HG03571 (cell line): ENCODE measurements around the gene FAM168A.

ENCODE experiments used
- ATAC-seq: cut with Tn5 transposase; IDR thresholded peaks from one replicate; pipeline ENCODE4 v1.9.1; 2021; ENCODE audit not compliant: unreplicated experiment

The FAM168A gene

GRCh38 chr11:73559743-73560142 is 38.2 kb downstream of the FAM168A start:
- no peak for ATAC-seq

GRCh38 chr11:73556966-73557365 is 40.9 kb downstream of the FAM168A start:
- no peak for ATAC-seq

GRCh38 chr11:73555615-73556014 is 42.3 kb downstream of the FAM168A start:
- ATAC-seq = no peak

GRCh38 chr11:73554671-73555320 is 43.1 kb downstream of the FAM168A start:
- ATAC-seq = no peak

- no peak for ATAC-seq
These were observed 44.6 kb downstream of the FAM168A start for GRCh38 chr11:73553266-73553665.

- no peak for ATAC-seq
These were observed 46.2 kb downstream of the FAM168A start for GRCh38 chr11:73551677-73552076.

GRCh38 chr11:73549376-73549775 is 48.5 kb downstream of the FAM168A start:
- ATAC-seq = no peak

- no peak for ATAC-seq
These were observed 50.0 kb downstream of the FAM168A start for GRCh38 chr11:73547706-73548595.

GRCh38 chr11:73542175-73542574 is 55.7 kb downstream of the FAM168A start:
- ATAC-seq = no peak

- no peak for ATAC-seq
These were observed 58.3 kb downstream of the FAM168A start for GRCh38 chr11:73539506-73540084.

- no peak for ATAC-seq
These were observed 59.5 kb downstream of the FAM168A start for GRCh38 chr11:73538381-73538872.

- ATAC-seq = no peak
These were observed 59.9 kb downstream of the FAM168A start for GRCh38 chr11:73537969-73538368.

GRCh38 chr11:73536961-73537360 is 61.0 kb downstream of the FAM168A start:
- ATAC-seq = no peak

- no peak for ATAC-seq
These were observed 65.6 kb downstream of the FAM168A start for GRCh38 chr11:73532310-73532709.

GRCh38 chr11:73531386-73531785 is 66.5 kb downstream of the FAM168A start:
- ATAC-seq = no peak

- ATAC-seq = no peak
These were observed 67.8 kb downstream of the FAM168A start for GRCh38 chr11:73530109-73530508.

- no peak for ATAC-seq
These were observed 68.7 kb downstream of the FAM168A start for GRCh38 chr11:73529204-73529530.

GRCh38 chr11:73528483-73529203 is 69.3 kb downstream of the FAM168A start:
- no peak for ATAC-seq

GRCh38 chr11:73528013-73528412 is 69.9 kb downstream of the FAM168A start:
- no peak for ATAC-seq

GRCh38 chr11:73525611-73526010 is 72.3 kb downstream of the FAM168A start:
- no peak for ATAC-seq

GRCh38 chr11:73524774-73525173 is 73.1 kb downstream of the FAM168A start:
- no peak for ATAC-seq
